HG02759 (cell line): Measurements from ENCODE around the gene TGM5.

Source experiments
- ATAC-seq: cut with Tn5 transposase; IDR thresholded peaks from one replicate; pipeline ENCODE4 v1.9.1; 2021; ENCODE audit warnings: mild to moderate bottlenecking, moderate library complexity; ENCODE audit not compliant: unreplicated experiment

TGM5 gene

DNA sequence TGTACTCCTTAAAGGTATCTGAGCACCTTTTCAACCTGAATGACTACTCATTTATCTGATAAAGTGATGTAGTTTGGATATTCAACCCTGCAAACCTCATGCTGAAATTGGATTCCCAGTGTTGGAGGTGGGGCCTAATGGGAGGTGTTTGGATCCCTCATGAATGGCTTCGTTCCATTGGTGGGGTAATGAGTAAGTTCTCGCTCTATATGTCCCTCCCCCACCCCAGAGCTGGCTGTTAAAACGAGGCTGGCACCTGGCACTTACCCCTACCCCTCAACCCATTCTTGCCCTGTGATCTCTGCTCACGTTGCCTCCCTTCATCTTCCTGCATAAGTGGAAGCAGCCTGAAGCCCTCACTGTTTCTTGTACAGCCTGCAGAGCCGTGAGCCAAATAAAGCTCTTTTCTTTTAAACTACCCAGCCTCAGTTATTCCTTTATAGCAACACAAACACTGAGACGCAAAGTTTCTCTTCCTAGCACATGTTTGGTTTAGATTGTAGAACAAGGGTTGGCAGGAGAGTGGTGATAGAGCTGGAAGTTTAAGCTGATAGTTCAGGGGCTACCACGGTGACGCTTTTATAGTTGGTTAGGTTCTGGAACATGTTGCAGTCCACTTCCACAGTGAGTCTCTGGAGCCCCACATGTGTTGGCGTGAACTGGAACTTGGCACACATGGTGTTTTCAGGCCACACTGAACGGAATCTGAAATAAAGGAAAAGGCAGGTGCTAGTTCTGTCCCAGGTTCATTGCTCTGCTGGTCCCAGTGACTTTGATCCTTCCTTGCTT, 69.8 kb downstream of the TGM5 start:
- ATAC-seq, result no peak

DNA sequence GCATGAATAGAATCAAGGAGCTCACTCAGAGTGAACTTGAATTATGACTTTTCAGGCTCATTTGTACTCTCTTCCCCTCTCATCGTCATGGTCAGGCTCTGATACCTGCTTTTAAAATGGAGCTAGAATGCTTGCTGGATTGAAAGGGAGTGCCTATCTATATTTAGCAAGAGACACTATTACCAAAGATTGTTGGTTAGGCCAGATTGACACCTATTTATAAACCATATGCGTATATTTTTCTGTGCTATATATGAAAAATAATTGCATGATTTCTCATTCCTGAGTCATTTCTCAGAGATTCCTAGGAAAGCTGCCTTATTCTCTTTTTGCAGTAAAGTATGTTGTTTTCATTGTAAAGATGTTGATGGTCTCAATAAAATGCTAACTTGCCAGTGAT, 71.9 kb downstream of the TGM5 start:
- no peak for ATAC-seq

DNA sequence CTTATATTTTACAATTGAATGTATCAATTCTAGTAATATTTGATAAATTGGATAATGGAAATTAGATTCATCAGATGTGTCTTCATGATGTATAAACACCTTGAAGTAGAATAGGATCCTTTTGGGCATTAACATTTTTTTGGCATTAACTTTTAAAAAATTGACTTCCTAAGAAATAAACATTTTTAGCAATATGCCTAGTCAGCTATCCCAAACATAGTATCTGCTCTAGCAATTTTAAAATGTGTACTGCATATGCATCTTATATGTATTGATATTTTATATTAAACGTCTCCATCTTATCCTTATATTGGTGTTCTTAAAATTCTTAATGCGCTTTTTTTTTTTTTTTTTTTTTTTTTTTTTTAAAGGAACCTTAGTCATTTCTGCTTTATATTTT, 73.0 kb downstream of the TGM5 start:
- no peak for ATAC-seq

DNA sequence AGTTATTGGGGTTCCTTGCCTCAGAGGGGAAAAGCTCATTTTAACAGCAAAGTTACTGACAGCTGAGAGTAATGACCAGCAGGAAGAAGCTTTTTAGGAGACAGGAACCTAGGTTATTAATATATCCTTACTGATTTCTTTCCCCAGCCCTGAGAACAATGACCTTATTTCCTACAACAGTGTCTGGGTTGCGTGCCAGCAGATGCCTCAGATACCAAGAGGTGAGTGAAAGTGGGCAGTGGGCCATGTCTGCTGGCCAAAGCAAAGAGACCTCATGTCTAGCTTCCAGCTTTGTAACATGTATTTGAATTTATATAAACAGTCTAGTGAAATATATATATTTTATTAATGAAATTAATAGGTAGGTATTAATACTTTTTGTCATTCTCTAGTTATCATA, 76.5 kb downstream of the TGM5 start:
- ATAC-seq, result no peak

DNA sequence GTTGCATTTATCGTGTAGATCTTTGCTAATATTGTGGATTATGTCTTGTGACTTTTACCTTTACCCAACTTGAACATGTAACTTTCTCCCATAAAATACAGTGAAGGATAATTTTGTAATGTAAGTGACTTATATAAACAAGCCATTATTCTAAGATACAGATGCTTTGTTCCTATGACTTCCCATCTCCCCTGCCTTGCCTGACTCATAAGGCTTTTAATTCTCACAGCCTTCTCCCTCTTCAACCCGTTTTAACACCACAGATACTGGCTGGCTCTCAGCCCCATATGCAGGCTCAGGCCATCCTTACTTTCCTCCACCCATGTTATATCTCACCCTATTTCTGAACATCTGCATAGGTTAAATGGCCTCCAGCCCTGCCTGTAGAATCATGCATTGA, 77.4 kb downstream of the TGM5 start:
- no peak for ATAC-seq

DNA sequence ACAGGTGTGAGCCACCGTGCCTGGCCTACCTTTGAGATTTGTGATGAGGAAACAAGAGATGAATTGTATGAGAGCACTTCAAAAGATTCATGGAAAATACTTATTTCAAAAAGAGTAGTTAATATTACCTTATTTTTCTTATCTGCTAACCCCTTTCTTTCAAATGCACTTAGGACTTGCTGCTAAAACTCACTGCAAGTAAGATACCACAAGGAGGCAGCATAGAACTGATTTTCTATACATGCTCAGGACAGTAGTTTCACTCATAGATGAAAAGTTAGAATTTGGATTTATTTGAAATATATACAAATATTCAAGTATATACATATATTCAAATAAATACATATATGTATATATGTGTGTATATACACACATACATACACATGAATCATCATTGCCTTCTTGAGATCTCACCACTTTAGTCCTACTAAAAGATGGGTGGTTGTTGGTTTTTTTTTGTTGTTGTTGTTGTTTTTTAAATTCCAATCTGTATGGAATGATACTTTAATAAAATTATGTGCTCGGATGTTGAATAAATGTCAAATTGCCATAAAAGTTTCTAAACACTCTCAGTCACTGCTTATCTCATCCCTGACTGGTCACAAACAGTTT, 79.1 kb downstream of the TGM5 start:
- ATAC-seq, result no peak

DNA sequence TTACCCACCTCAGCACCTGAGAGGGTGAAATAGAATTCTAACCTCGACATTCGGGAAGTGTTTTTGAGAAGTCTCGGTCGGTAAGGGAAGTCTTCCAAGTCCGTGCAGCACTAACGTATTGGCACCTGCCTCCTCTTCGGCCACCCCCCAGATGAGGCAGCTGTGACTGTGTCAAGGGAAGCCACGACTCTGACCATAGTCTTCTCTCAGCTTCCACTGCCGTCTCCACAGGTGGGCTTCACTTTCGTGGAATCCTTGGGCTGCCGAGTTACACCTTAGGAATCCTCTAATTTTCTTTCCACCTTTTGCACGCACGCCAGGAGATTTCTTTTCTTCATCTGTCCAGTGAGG, 80.8 kb downstream of the TGM5 start:
- peak; percentile 13 for ATAC-seq

DNA sequence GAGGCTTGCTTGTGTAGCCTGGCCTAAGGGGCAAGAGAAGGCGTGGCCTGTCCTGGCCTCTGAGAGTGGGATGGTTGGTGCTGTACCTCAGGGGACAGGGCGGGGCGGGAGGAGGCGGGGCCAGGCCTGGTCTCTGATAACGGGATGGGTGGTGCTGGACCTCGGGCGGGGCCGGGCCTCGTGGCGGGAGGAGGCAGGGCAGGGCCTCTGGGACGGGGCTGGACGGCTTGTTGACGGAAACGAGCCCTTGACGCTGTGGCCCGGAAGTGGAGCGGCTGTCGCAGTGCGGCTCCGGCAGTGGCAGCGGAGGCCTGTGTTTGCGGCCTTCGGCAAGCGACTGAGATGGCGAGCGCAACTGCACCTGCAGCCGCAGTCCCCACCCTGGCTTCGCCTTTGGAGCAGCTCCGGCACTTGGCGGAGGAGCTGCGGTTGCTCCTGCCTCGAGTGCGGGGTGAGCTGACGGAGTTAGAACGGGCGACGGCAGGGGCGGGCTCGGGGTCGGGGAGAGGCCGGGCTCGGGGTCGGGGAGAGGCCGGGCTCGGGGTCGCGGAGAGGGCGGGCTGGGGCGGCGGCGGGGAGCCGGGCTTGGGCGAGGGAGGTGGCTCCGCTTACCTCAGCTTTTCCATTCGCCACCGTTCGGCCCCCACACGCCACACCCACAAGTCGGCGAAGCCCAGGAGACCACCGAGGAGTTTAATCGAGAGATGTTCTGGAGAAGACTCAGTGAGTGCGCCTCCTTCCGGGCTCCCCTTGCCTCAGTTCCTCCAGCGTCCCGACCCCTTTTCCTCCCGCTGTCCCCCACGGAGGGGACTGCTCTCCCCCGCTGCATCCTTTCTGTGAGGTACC, 81.3 kb downstream of the TGM5 start, which contains the start of gene CCNDBP1:
Gene CCNDBP1 (plus strand): TSS at position 247 of the 846 bp plus-strand sequence. CDS start 96 bp downstream, at position 343.
- peak; percentile 95 for ATAC-seq

DNA sequence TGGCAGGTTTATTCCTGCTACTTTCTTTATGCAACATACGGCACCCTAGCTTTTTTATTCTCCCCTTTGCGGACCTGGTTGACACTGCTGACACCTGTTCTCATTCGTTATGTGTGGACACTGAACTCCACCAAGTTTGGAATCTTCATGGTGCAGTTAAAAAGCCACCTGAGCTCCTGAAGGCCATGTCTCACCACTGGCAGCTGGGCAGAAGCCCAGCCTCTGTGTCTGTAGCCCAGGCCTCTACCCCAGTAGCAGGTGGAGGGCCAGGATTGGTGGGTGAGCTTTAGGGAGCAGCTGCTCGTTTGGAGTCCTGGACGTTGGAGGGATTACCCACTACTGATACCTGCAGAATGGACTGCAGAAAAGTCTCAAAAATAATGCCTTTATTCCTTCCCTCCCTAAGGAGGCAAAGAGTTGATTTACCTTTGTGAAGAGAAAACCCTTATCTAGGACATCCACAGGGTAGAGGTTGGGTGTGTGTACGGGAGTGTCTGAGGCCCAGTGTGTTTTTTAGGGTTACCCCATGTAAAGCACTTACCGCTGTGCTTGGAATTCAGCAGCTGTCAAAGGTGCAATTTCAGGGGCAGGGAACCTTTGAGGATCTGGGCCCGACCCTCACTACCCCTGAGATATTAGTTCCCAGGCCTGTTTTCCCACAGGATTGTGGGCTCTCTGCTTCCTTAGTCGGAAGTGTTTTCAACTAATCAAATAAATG, 82.2 kb downstream of the TGM5 start:
- ATAC-seq, result no peak

DNA sequence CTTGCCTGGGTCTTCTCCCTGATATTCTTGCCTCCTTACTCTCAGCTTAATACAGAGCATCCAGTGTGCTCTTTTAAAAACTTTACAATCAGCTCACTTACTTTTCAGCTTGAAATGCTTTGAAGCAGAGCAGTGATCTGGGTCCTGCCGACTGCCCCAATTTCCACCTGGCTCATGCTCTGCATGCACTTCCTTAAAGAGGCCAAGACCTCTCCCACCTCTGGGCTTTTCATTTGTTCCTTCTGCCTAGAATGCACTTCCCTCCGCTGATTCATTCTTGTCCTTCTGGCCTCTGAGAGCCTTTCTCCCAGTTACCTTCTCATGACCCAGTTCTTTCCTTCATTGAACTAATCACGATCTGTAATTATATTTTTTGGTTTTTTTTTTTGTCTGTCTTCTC, 83.5 kb downstream of the TGM5 start:
- no peak for ATAC-seq
